ENCODE measurements around the gene ACTA2.

The ACTA2 gene

GRCh38 chr10:88952647-88953111 lies at the start of gene ACTA2:
Gene ACTA2 (minus strand): TSS chr10:88952773. CDS start chr10:88948930, 3,843 bp downstream.
- Histone ChIP-seq H3K4me1 (ENCODE audit: control insufficient read depth, insufficient read depth, low read length) (no peaks in the 10 kb centered on the region), H3K36me3 (ENCODE audit: control insufficient read depth in 2 of 2, insufficient read depth in 2 of 2, low read length in 2 of 2) (peaks cover 15 to 16% of the 10 kb centered on the region in 2 donors), H3K9me3 (ENCODE audit: control insufficient read depth in 2 of 2, low read length in 2 of 2) (no peaks in the 10 kb centered on the region), H3K4me3 (ENCODE audit: low read length in 2 of 2) (peak within 1 kb of the TSS; percentile 87 to 92), H3K9ac (ENCODE audit: low read length in 2 of 2) (peak within 1 kb of the TSS; percentile 99 to 100), H3K27me3 (ENCODE audit: control insufficient read depth in 1 of 2, insufficient read depth in 2 of 2, low read length in 2 of 2) (no peaks in the 10 kb centered on the region), H3K27ac (ENCODE audit: low read length) (peak within 1 kb of the TSS; percentile 99)

DNA sequence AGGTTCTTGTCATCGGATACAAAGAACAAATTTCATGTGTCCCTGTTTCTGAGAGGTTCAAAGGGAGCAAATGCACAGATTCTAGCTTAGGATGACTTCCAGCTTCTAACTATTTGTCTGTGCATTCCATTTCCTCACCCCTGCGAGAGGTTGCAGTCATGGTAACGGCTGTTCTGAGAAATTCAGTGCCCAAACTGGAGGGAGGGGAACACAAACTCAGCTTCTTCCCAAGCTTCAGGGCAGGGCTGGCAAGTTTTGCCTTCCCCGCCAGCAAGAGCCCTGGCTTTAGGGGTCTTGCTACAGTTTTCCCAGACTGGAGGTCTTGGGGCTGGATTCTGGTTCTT lies 49.1 kb upstream of the ACTA2 start:
- H3K27ac ChIP-seq (ENCODE audit: low read length): peak overlapping the region; percentile 6
- H3K4me1 ChIP-seq (ENCODE audit: control insufficient read depth, insufficient read depth, low read length): peaks cover 8% of the 10 kb centered on the region
- no peaks in the 10 kb centered on the region for H3K9me3 ChIP-seq (ENCODE audit: control insufficient read depth in 2 of 2, low read length in 2 of 2)
- H3K36me3 ChIP-seq (ENCODE audit: control insufficient read depth in 2 of 2, insufficient read depth in 2 of 2, low read length in 2 of 2): peaks cover 0 to 7% of the 10 kb centered on the region in 2 donors
- H3K27me3 ChIP-seq (ENCODE audit: control insufficient read depth in 1 of 2, insufficient read depth in 2 of 2, low read length in 2 of 2): no peaks in the 10 kb centered on the region
- no peak overlapping the region for H3K9ac ChIP-seq (ENCODE audit: low read length in 2 of 2)
- H3K4me3 ChIP-seq (ENCODE audit: low read length in 2 of 2): peak overlapping the region in 1 of 2 donors; percentile 41

DNA sequence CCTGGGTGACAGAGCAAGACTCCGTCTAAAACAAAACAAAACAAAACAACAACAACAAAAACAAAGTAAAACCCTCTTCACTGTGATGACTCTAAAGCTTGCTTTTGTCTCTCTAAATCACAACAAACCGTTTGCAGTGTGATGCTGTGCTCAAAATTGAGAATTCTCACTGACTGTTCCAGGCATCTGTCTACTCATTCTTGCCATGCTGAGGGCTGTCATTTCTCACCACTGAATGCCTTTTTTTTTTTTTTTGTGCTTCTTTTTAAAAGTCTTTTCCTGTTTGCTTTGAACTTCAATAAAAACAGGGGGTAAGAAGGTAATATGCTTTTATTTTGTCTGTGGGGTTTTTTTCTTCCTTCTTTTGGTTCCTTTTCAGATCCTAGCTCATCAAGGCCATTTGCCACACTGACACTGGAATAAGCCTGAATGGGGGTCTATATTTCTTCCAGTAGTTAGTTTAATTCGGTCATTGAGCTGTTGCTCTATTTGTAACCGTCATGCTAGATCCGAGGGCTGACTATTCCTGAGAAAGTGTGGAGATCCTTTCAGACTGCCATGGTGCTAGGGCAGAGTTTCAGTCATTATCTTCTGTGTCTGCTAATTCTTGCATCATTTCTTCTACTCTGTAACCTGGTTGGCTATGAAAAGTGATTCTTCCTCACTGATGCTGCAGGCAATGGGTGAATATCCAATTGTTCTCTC lies 48.6 kb upstream of the ACTA2 start:
- peaks cover 8% of the 10 kb centered on the region for H3K4me1 ChIP-seq (ENCODE audit: control insufficient read depth, insufficient read depth, low read length)
- no peak overlapping the region for H3K9ac ChIP-seq (ENCODE audit: low read length in 2 of 2)
- peak overlapping the region in 1 of 2 donors; percentile 41 for H3K4me3 ChIP-seq (ENCODE audit: low read length in 2 of 2)
- peak overlapping the region; percentile 6 for H3K27ac ChIP-seq (ENCODE audit: low read length)
- no peaks in the 10 kb centered on the region for H3K27me3 ChIP-seq (ENCODE audit: control insufficient read depth in 1 of 2, insufficient read depth in 2 of 2, low read length in 2 of 2)
- no peaks in the 10 kb centered on the region for H3K9me3 ChIP-seq (ENCODE audit: control insufficient read depth in 2 of 2, low read length in 2 of 2)
- H3K36me3 ChIP-seq (ENCODE audit: control insufficient read depth in 2 of 2, insufficient read depth in 2 of 2, low read length in 2 of 2): peaks cover 0 to 7% of the 10 kb centered on the region in 2 donors

GRCh38 chr10:88999625-89000024 lies 47.1 kb upstream of the ACTA2 start:
- H3K27me3 ChIP-seq (ENCODE audit: control insufficient read depth in 1 of 2, insufficient read depth in 2 of 2, low read length in 2 of 2): no peaks in the 10 kb centered on the region
- no peaks in the 10 kb centered on the region for H3K9me3 ChIP-seq (ENCODE audit: control insufficient read depth in 2 of 2, low read length in 2 of 2)
- H3K4me3 ChIP-seq (ENCODE audit: low read length in 2 of 2): peak overlapping the region in 1 of 2 donors; percentile 36
- H3K36me3 ChIP-seq (ENCODE audit: control insufficient read depth in 2 of 2, insufficient read depth in 2 of 2, low read length in 2 of 2): peaks cover 0 to 7% of the 10 kb centered on the region in 2 donors
- no peak overlapping the region for H3K9ac ChIP-seq (ENCODE audit: low read length in 2 of 2)
- H3K27ac ChIP-seq (ENCODE audit: low read length): no peak overlapping the region
- H3K4me1 ChIP-seq (ENCODE audit: control insufficient read depth, insufficient read depth, low read length): peaks cover 8% of the 10 kb centered on the region

- Histone ChIP-seq H3K9me3 (ENCODE audit: control insufficient read depth in 2 of 2, low read length in 2 of 2) (no peaks in the 10 kb centered on the region), H3K27ac (ENCODE audit: low read length) (no peak overlapping the region), H3K9ac (ENCODE audit: low read length in 2 of 2) (no peak overlapping the region), H3K4me1 (ENCODE audit: control insufficient read depth, insufficient read depth, low read length) (peaks cover 5% of the 10 kb centered on the region), H3K36me3 (ENCODE audit: control insufficient read depth in 2 of 2, insufficient read depth in 2 of 2, low read length in 2 of 2) (no peaks in the 10 kb centered on the region), H3K27me3 (ENCODE audit: control insufficient read depth in 1 of 2, insufficient read depth in 2 of 2, low read length in 2 of 2) (no peaks in the 10 kb centered on the region), H3K4me3 (ENCODE audit: low read length in 2 of 2) (no peak overlapping the region)
These were observed 44.4 kb upstream of the ACTA2 start for GRCh38 chr10:88996927-88997326.

- H3K4me1 ChIP-seq (ENCODE audit: control insufficient read depth, insufficient read depth, low read length): peaks cover 7% of the 10 kb centered on the region
- no peaks in the 10 kb centered on the region for H3K9me3 ChIP-seq (ENCODE audit: control insufficient read depth in 2 of 2, low read length in 2 of 2)
- no peaks in the 10 kb centered on the region for H3K27me3 ChIP-seq (ENCODE audit: control insufficient read depth in 1 of 2, insufficient read depth in 2 of 2, low read length in 2 of 2)
- no peaks in the 10 kb centered on the region for H3K36me3 ChIP-seq (ENCODE audit: control insufficient read depth in 2 of 2, insufficient read depth in 2 of 2, low read length in 2 of 2)
- no peak overlapping the region for H3K9ac ChIP-seq (ENCODE audit: low read length in 2 of 2)
- peak overlapping the region in 1 of 2 donors; percentile 20 for H3K4me3 ChIP-seq (ENCODE audit: low read length in 2 of 2)
- no peak overlapping the region for H3K27ac ChIP-seq (ENCODE audit: low read length)
These were observed 42.7 kb upstream of the ACTA2 start for GRCh38 chr10:88995156-88995876.

DNA sequence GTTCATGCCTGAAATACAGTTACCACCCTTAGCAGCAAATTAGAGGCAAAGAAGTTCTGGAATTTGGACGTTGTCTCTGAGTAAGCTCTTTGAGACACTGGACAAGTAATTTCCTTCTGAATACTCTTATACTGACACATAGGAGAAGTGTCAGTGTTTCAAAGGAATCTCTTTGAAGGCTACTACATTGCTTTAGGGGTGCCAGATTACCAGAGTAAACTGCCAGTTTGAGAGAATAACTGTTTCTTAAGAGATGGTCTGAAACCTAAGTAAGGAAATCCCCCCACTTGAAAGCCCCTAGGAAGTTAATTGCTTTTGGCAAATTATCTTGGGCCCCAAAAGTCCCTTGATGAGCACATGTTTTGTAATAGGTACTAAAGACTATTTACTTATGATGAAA lies 41.4 kb upstream of the ACTA2 start:
- H3K36me3 ChIP-seq (ENCODE audit: control insufficient read depth in 2 of 2, insufficient read depth in 2 of 2, low read length in 2 of 2): no peaks in the 10 kb centered on the region
- H3K4me1 ChIP-seq (ENCODE audit: control insufficient read depth, insufficient read depth, low read length): peaks cover 16% of the 10 kb centered on the region
- H3K27ac ChIP-seq (ENCODE audit: low read length): no peak overlapping the region
- H3K27me3 ChIP-seq (ENCODE audit: control insufficient read depth in 1 of 2, insufficient read depth in 2 of 2, low read length in 2 of 2): no peaks in the 10 kb centered on the region
- H3K4me3 ChIP-seq (ENCODE audit: low read length in 2 of 2): peak overlapping the region in 1 of 2 donors; percentile 9
- H3K9ac ChIP-seq (ENCODE audit: low read length in 2 of 2): peak overlapping the region; percentile 6 to 29
- no peaks in the 10 kb centered on the region for H3K9me3 ChIP-seq (ENCODE audit: control insufficient read depth in 2 of 2, low read length in 2 of 2)

DNA sequence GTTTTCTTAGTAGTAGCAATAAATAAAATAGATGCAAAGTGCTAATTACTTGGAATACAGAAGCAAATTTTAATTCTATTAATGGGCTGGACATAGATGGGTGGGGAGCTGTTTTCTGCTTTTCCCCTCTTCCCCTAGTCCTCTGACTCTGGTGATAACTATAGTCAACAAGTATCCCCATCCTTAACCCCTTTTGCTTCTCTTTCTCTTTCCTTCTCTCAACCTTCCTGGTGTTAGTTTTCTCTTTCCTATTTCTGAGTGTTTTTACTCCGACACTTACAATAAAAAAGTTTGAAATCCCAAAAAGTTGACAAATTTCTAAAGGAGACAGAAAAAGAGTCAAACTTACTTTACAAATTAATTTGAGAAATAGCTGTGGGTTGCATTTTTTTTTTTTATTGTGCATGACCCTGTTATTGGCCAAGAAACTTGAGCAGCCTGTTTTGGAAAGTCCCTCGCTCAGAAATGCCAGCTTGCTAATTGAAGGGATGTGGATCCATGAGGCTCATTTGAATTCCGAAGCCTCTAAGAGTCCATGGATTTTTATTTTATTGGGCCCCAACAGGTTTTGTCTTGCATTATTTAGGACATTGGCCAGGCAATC lies 40.5 kb upstream of the ACTA2 start:
- peaks cover 16% of the 10 kb centered on the region for H3K4me1 ChIP-seq (ENCODE audit: control insufficient read depth, insufficient read depth, low read length)
- peak overlapping the region in 1 of 2 donors; percentile 58 for H3K9ac ChIP-seq (ENCODE audit: low read length in 2 of 2)
- H3K9me3 ChIP-seq (ENCODE audit: control insufficient read depth in 2 of 2, low read length in 2 of 2): no peaks in the 10 kb centered on the region
- peak overlapping the region; percentile 52 to 58 for H3K4me3 ChIP-seq (ENCODE audit: low read length in 2 of 2)
- H3K27ac ChIP-seq (ENCODE audit: low read length): no peak overlapping the region
- no peaks in the 10 kb centered on the region for H3K36me3 ChIP-seq (ENCODE audit: control insufficient read depth in 2 of 2, insufficient read depth in 2 of 2, low read length in 2 of 2)
- H3K27me3 ChIP-seq (ENCODE audit: control insufficient read depth in 1 of 2, insufficient read depth in 2 of 2, low read length in 2 of 2): no peaks in the 10 kb centered on the region

DNA sequence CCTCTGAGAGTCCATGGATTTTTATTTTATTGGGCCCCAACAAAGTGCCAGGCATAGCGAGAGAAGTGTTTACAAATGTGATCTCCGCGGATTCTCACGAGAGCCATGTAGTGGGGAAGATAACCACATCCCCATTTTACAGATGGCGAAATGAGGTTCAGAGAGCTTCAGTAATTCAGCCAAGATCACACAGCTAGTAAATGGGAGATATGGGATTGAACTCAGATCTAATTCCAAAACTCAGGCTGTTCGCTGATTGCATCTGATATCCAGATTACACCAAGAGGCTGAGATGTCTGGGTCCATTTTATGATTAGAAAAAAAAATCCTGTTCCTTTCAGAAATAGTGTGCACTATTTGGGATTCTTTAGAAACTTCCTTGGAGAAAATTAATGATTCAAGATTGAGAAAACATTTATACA lies 39.3 kb upstream of the ACTA2 start:
- H3K27ac ChIP-seq (ENCODE audit: low read length): peak overlapping the region; percentile 85
- peak overlapping the region; percentile 84 to 90 for H3K9ac ChIP-seq (ENCODE audit: low read length in 2 of 2)
- H3K27me3 ChIP-seq (ENCODE audit: control insufficient read depth in 1 of 2, insufficient read depth in 2 of 2, low read length in 2 of 2): no peaks in the 10 kb centered on the region
- H3K9me3 ChIP-seq (ENCODE audit: control insufficient read depth in 2 of 2, low read length in 2 of 2): no peaks in the 10 kb centered on the region
- H3K4me3 ChIP-seq (ENCODE audit: low read length in 2 of 2): peak overlapping the region; percentile 79 to 88
- peaks cover 16% of the 10 kb centered on the region for H3K4me1 ChIP-seq (ENCODE audit: control insufficient read depth, insufficient read depth, low read length)
- H3K36me3 ChIP-seq (ENCODE audit: control insufficient read depth in 2 of 2, insufficient read depth in 2 of 2, low read length in 2 of 2): no peaks in the 10 kb centered on the region

DNA sequence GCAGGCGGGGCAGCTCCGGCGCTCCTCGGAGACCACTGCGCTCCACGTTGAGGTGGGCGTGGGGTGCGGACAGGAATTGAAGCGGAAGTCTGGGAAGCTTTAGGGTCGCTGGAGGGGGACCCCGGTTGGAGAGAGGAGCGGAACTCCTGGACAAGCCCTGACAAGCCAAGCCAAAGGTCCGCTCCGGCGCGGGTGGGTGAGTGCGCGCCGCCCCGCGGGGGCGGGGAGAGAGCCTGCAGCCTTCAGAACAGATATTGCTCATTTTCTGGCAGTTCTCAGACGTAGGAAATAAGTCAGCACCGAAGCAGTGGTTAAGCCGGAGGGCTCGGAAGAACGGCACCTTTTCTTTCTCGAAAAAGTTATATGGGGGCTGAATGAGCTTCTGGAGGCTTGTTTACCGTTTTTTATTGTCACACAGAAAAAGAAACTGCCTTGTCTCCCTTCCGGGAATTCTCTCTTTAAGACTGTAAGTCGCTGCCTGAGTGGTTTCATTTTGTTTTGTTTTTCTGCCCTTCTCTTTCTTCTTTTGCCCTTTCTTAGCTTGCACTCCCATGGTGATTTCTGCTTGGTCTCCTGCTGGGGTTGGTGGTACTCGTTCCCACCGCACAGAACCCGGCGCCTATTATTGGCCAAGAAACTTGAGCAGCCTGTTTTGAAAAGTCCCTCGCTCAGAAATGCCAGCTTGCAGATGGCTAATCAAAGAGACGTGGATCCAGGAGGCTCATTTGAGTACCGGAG lies 38.8 kb upstream of the ACTA2 start:
- Histone ChIP-seq H3K4me1 (ENCODE audit: control insufficient read depth, insufficient read depth, low read length) (peaks cover 20% of the 10 kb centered on the region), H3K36me3 (ENCODE audit: control insufficient read depth in 2 of 2, insufficient read depth in 2 of 2, low read length in 2 of 2) (no peaks in the 10 kb centered on the region), H3K9ac (ENCODE audit: low read length in 2 of 2) (peak overlapping the region; percentile 84 to 90), H3K9me3 (ENCODE audit: control insufficient read depth in 2 of 2, low read length in 2 of 2) (no peaks in the 10 kb centered on the region), H3K27me3 (ENCODE audit: control insufficient read depth in 1 of 2, insufficient read depth in 2 of 2, low read length in 2 of 2) (no peaks in the 10 kb centered on the region), H3K27ac (ENCODE audit: low read length) (peak overlapping the region; percentile 85), H3K4me3 (ENCODE audit: low read length in 2 of 2) (peak overlapping the region; percentile 79 to 88)
